Hindlimb muscle (tissue), 1 donor: ENCODE results near the gene CWC15. TPM values are rescaled to one million over a fixed set of nuclear protein-coding genes. Genes with fewer than 3 reads are reported as not detected.

Experiments used
- DNase-seq: peaks from one replicate; pipeline ENCODE4 v3.0.0-alpha.2; 2013
- polyA plus RNA-seq: library from polyadenylated mRNA; unstranded; fragments of 120-200 nt; gene quantifications from one replicate; pipeline ENCODE4 v1.2.1, GENCODE V29; 2013; ENCODE audit not compliant: insufficient read length

The CWC15 gene
- polyA plus RNA-seq, 1 donor = 69.1 TPM

DNA sequence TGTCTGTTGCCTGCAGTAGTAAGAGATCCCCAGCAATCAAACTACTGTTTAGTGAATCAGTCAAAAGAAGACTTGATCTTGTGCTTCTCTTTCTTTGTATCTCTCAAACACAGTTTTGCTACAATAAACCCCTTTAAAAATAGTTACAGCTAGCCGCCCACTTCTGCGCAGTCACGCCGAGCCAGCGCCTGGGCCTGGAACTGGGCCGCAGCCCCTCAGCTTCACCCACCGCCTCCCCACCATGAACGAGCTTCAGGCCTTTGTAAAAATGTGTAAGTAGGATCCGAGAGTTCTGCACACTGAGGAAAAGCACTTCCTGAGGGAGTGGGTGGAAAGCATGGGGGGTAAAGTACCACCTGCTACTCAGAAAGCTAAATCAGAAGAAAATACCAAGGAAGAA, 60.5 kb downstream of the CWC15 start:
- DNase-seq = no peak

Other genes starting within 250 kb of the CWC15 start
- 50.6 TPM for gene AMOTL1, start 205.2 kb downstream of the CWC15 start, polyA plus RNA-seq
- gene KDM4D, start 153 bp upstream of the CWC15 start, polyA plus RNA-seq = 1.5 TPM
- gene KDM4E, start 51.7 kb upstream of the CWC15 start, polyA plus RNA-seq = 0.31 TPM
- not detected for gene KDM4F, start 75.9 kb upstream of the CWC15 start, polyA plus RNA-seq
- 38.1 TPM for gene SRSF8, start 93.4 kb upstream of the CWC15 start, polyA plus RNA-seq
- gene ENDOD1, start 116.3 kb upstream of the CWC15 start, polyA plus RNA-seq = 59.3 TPM